Measurements from ENCODE around the gene WDFY4.

GRCh38 chr10:48820699-48821098 lies 136.0 kb downstream of the WDFY4 start:
- TF ChIP-seq CTCF (conservative IDR thresholded peaks at IDR 0.05; ENCODE audit: low read depth, low read length) = no peak
- no peak for TF ChIP-seq POLR2A (IDR thresholded peaks at IDR 0.05; ENCODE audit: low read depth, low read length)
- TF ChIP-seq SMC3 (IDR thresholded peaks at IDR 0.05; ENCODE audit: low read depth, low read length) = no peak
- no peak for TF ChIP-seq BHLHE40 (IDR thresholded peaks at IDR 0.05; ENCODE audit: low read depth, low read length)
- TF ChIP-seq MAZ (IDR thresholded peaks at IDR 0.05; ENCODE audit: borderline replicate concordance, low read depth, low read length) = no peak
- no peak for TF ChIP-seq USF2 (IDR thresholded peaks at IDR 0.05; ENCODE audit: low read depth, low read length)
- TF ChIP-seq RAD21 (IDR thresholded peaks at IDR 0.05; ENCODE audit: low read length) = no peak
- TF ChIP-seq, protein P1, sequence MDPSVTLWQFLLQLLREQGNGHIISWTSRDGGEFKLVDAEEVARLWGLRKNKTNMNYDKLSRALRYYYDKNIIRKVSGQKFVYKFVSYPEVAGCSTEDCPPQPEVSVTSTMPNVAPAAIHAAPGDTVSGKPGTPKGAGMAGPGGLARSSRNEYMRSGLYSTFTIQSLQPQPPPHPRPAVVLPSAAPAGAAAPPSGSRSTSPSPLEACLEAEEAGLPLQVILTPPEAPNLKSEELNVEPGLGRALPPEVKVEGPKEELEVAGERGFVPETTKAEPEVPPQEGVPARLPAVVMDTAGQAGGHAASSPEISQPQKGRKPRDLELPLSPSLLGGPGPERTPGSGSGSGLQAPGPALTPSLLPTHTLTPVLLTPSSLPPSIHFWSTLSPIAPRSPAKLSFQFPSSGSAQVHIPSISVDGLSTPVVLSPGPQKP (IDR thresholded peaks at IDR 0.05; ENCODE audit: borderline replicate concordance, low read depth, low read length) = no peak
- no peak for TF ChIP-seq CEBPB (IDR thresholded peaks at IDR 0.05; ENCODE audit: low read depth, low read length)
- no peak for TF ChIP-seq CHD1 (IDR thresholded peaks at IDR 0.05; ENCODE audit: low read depth, low read length)
- no peak for TF ChIP-seq RFX5 (IDR thresholded peaks at IDR 0.05; ENCODE audit: low read depth, low read length)
- no peak for TF ChIP-seq FOS (IDR thresholded peaks at IDR 0.05; ENCODE audit: low read depth, low read length)

Data from IMR-90 (cell line).